ENCODE results near the gene AP1AR. TPM values are rescaled to one million over a fixed set of nuclear protein-coding genes. Genes with fewer than 3 reads are reported as not detected.

AP1AR gene
- total RNA-seq, 2 experiments from 2014 or later: 3.7 to 4.8 TPM

GRCh38 chr4:112253382-112254000, 21.9 kb downstream of the AP1AR start:
- Histone ChIP-seq H3K36me3 (ENCODE audit: insufficient read depth, low read length) (no peaks in the 10 kb centered on the region), H3K4me1 (ENCODE audit: insufficient read depth, low read length) (no peaks in the 10 kb centered on the region), H3K27ac (ENCODE audit: low read depth in 1 of 2, low read length in 2 of 2) (no peak overlapping the region), H3K9me3 (ENCODE audit: control insufficient read depth in 1 of 2, insufficient read depth in 1 of 2, low read length in 2 of 2) (no peaks in the 10 kb centered on the region), H3K27me3 (ENCODE audit: control insufficient read depth in 1 of 2, insufficient read depth in 2 of 2, low read length in 2 of 2) (no peaks in the 10 kb centered on the region), H3K4me3 (ENCODE audit: low read length) (no peak overlapping the region)
- Mint-ChIP-seq H3K27ac (no peak overlapping the region), H3K4me1 (ENCODE audit: low read depth) (no peaks in the 10 kb centered on the region), H3K4me3 (no peak overlapping the region), H3K36me3 (ENCODE audit: low read depth) (peaks cover 10% of the 10 kb centered on the region), H3K27me3 (no peaks in the 10 kb centered on the region), H3K9me3 (no peaks in the 10 kb centered on the region)
- TF ChIP-seq CTCF (IDR thresholded peaks at IDR 0.05): no peak
- ChIA-PET POLR2A (no interaction called here), CTCF (interaction anchor here (1.0 kb wide), 1 partner anchor 10 kb away, joined by 3 read pairs; no protein-coding TSS in a partner anchor)
- intact Hi-C loops (cut with DNase I, micrococcal nuclease): no loop called here
- DNase-seq (no peak), ATAC-seq (ENCODE audit: poor library complexity) (no peak)

DNA sequence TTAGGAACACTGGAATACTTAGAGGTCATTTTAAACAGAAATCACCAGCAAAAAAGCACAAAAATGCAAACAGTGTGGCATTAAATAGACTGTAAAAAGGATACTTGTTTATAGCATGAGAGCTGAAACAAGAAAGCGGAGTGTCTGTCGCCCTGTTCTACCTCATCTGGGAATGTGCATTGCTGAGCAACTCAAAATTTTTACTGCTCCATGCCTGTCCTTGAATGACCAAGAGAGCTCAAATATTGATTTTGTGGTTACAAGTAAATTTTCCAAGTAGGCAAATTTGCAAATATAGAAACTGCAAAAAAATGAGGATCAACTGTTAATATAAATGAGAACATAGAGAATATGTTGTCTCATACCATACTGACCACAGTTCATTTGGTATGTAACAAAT, 25.5 kb downstream of the AP1AR start:
- Histone ChIP-seq H3K4me3 (ENCODE audit: low read length) (no peak overlapping the region), H3K4me1 (ENCODE audit: insufficient read depth, low read length) (no peaks in the 10 kb centered on the region), H3K27ac (ENCODE audit: low read depth in 1 of 2, low read length in 2 of 2) (no peak overlapping the region), H3K36me3 (ENCODE audit: insufficient read depth, low read length) (peaks cover 4% of the 10 kb centered on the region), H3K9me3 (ENCODE audit: control insufficient read depth in 1 of 2, insufficient read depth in 1 of 2, low read length in 2 of 2) (no peaks in the 10 kb centered on the region), H3K27me3 (ENCODE audit: control insufficient read depth in 1 of 2, insufficient read depth in 2 of 2, low read length in 2 of 2) (no peaks in the 10 kb centered on the region)
- no peak for DNase-seq
- H3K9me3 Mint-ChIP-seq: no peaks in the 10 kb centered on the region
- ATAC-seq (ENCODE audit: poor library complexity): no peak
- no peak overlapping the region for H3K4me3 Mint-ChIP-seq
- H3K36me3 Mint-ChIP-seq (ENCODE audit: low read depth): peaks cover 10% of the 10 kb centered on the region
- POLR2A ChIA-PET: interaction anchor here (0.8 kb wide), 1 partner anchor 10 kb away, joined by 3 read pairs; no protein-coding TSS in a partner anchor
- intact Hi-C loops (cut with DNase I, micrococcal nuclease): no loop called here
- H3K27me3 Mint-ChIP-seq: no peaks in the 10 kb centered on the region
- H3K27ac Mint-ChIP-seq: no peak overlapping the region
- no peak for TF ChIP-seq CTCF (IDR thresholded peaks at IDR 0.05)
- no peaks in the 10 kb centered on the region for H3K4me1 Mint-ChIP-seq (ENCODE audit: low read depth)
- CTCF ChIA-PET: interaction anchor here (1.0 to 1.3 kb wide), 3 partner anchors 22 to 267 kb away, joined by 3 to 4 read pairs (median 3); no protein-coding TSS in a partner anchor

DNA sequence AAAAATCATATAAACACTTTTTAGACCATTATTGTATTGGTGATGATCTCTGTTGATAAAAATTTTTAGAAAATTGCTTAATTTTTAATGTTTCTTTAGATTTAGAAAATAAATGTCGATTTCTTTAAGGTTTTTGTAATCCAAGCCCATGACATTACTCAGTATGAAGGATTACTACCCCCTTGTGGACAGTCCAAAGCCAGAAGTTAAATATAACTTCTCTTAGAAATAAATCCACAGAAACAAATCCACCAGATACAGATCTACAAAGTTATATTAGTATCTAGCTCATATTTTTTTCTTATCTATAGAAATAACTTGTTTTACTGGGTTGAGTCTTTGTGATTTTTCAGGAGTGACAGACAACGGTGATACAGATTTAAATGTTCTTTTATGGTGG, 35.2 kb downstream of the AP1AR start:
- Histone ChIP-seq H3K27ac (ENCODE audit: low read depth in 1 of 2, low read length in 2 of 2) (no peak overlapping the region), H3K36me3 (ENCODE audit: insufficient read depth, low read length) (peaks cover 11% of the 10 kb centered on the region), H3K4me1 (ENCODE audit: insufficient read depth, low read length) (no peaks in the 10 kb centered on the region), H3K27me3 (ENCODE audit: control insufficient read depth in 1 of 2, insufficient read depth in 2 of 2, low read length in 2 of 2) (no peaks in the 10 kb centered on the region), H3K4me3 (ENCODE audit: low read length) (no peak overlapping the region), H3K9me3 (ENCODE audit: control insufficient read depth in 1 of 2, insufficient read depth in 1 of 2, low read length in 2 of 2) (no peaks in the 10 kb centered on the region)
- Mint-ChIP-seq H3K27ac (no peak overlapping the region), H3K9me3 (no peaks in the 10 kb centered on the region), H3K36me3 (ENCODE audit: low read depth) (peaks cover 42% of the 10 kb centered on the region), H3K4me3 (no peak overlapping the region), H3K4me1 (ENCODE audit: low read depth) (no peaks in the 10 kb centered on the region), H3K27me3 (no peaks in the 10 kb centered on the region)
- DNase-seq (peak in 2 of 14 experiments; percentile 43 to 52), ATAC-seq (ENCODE audit: poor library complexity) (peak; percentile 39)
- ChIA-PET CTCF (interaction anchor here (0.9 kb wide), 1 partner anchor 19 kb away, joined by 4 read pairs; the partner anchor contains the start of gene TIFA), POLR2A (interaction anchor here (0.8 kb wide), 1 partner anchor 20 kb away, joined by 3 read pairs; no protein-coding TSS in a partner anchor)
- TF ChIP-seq CTCF (IDR thresholded peaks at IDR 0.05): peak; percentile 37
- intact Hi-C loops (cut with DNase I, micrococcal nuclease): no loop called here

Measured in CD4-positive, alpha-beta T cell (primary cell).